Endothelial cell of umbilical vein (primary cell): ENCODE results near the gene ATAD3A. TPM values are rescaled to one million over a fixed set of nuclear protein-coding genes. Genes with fewer than 3 reads are reported as not detected.

Experiments
- BruUV-seq: library from RNA; stranded (reverse); fragments of 400-500 nt; replicated peaks from 2 replicates; lab custom pipeline; 2021; lab: Mats Ljungman, UMichigan
- CTCF ChIA-PET: fragments of 300-600, 350-600 bp; sonication (Branson Sonifier 250); formaldehyde crosslinking; loops from one replicate; lab custom pipeline; 2021; ENCODE audit warnings: antibody characterized with exemption, inconsistent platforms; lab: Charles Lee
- POLR2A ChIA-PET: fragments of 300-600, 350-600 bp; sonication (Branson Sonifier 250); formaldehyde crosslinking; loops from one replicate; lab custom pipeline; 2021; ENCODE audit warnings: antibody characterized with exemption, inconsistent platforms; lab: Charles Lee
- DNase-seq: peaks from one replicate; pipeline ENCODE4 v3.0.0-alpha.2; 2011; ENCODE audit warnings: low read depth, low spot score
- FAIRE-seq: peaks from 2 replicates; lab custom pipeline; 2011; peaks lifted over from hg19 to GRCh38; lab: Jason Lieb, UNC
- H2AFZ ChIP-seq: 2 replicates; pipeline ENCODE4 v1.6.0; 2012; ENCODE audit warnings: low read depth, low read length, control low read depth, inconsistent platforms
- H3K27ac ChIP-seq: 2 replicates; pipeline ENCODE4 v1.5.1; 2011; ENCODE audit warnings: low read depth, mild to moderate bottlenecking, control low read depth, low read length, moderate library complexity; ENCODE audit not compliant: insufficient read depth
- H3K27me3 ChIP-seq, 2 experiments: 2 replicates each; pipeline versions ENCODE4 v1.6.0 to v1.6.1; 2011; ENCODE audit warnings: low read length in 2 of 2, mixed read lengths in 1 of 2; ENCODE audit not compliant: control insufficient read depth in 2 of 2, insufficient read depth in 2 of 2
- H3K36me3 ChIP-seq, 2 experiments: 2 replicates in 1 of 2; 3 replicates in 1 of 2; pipeline ENCODE4 v1.5.1; 2011; ENCODE audit warnings: low read length in 2 of 2, mild to moderate bottlenecking in 1 of 2, moderate library complexity in 1 of 2; ENCODE audit not compliant: control insufficient read depth in 2 of 2, insufficient read depth in 2 of 2; ENCODE audit errors: extremely low read depth in 1 of 2
- H3K4me1 ChIP-seq: 3 replicates; pipeline ENCODE4 v1.5.1; 2011; ENCODE audit warnings: mild to moderate bottlenecking, low read length; ENCODE audit not compliant: control insufficient read depth, insufficient read depth; ENCODE audit errors: extremely low read depth
- H3K4me2 ChIP-seq: 2 replicates; pipeline ENCODE4 v1.6.1; 2011; ENCODE audit warnings: low read length, control low read depth, mixed read lengths; ENCODE audit not compliant: insufficient read depth
- H3K4me3 ChIP-seq, 3 experiments: fragments of 200-600 bp in 1 of 3; sonication (generic), shearing (Covaris generic) in 1 of 3; replicated peaks in 1 of 3; 2 replicates each; pipeline ENCODE4 v1.5.1; 2011 to 2016; ENCODE audit warnings: control low read depth in 3 of 3, low read length in 3 of 3, mild to moderate bottlenecking in 2 of 3, inconsistent platforms in 1 of 3, low read depth in 1 of 3, moderate library complexity in 1 of 3; ENCODE audit not compliant: insufficient read depth in 1 of 3
- H3K79me2 ChIP-seq: 2 replicates; pipeline ENCODE4 v1.6.0; 2012; ENCODE audit warnings: low read length, inconsistent platforms; ENCODE audit not compliant: control insufficient read depth, insufficient read depth
- H3K9ac ChIP-seq: replicated peaks from 2 replicates; pipeline ENCODE3; 2011; ENCODE audit warnings: low read length, control low read depth; ENCODE audit not compliant: insufficient read depth; ENCODE audit errors: extremely low read depth
- H3K9me1 ChIP-seq: replicated peaks from 3 replicates; pipeline ENCODE4 v1.6.0; 2011; ENCODE audit warnings: mild to moderate bottlenecking, low read length; ENCODE audit not compliant: control insufficient read depth, insufficient read depth; ENCODE audit errors: extremely low read depth
- H3K9me3 ChIP-seq: replicated peaks from 2 replicates; pipeline ENCODE4 v1.5.1; 2012; ENCODE audit warnings: low read length, inconsistent platforms; ENCODE audit not compliant: control insufficient read depth, insufficient read depth
- H4K20me1 ChIP-seq: replicated peaks from 2 replicates; pipeline ENCODE3; 2011; ENCODE audit warnings: mild to moderate bottlenecking, low read length; ENCODE audit not compliant: control insufficient read depth, insufficient read depth; ENCODE audit errors: extremely low read depth
- CTCF ChIP-seq, 2 donors: IDR thresholded peaks; 1 replicate in 1 of 2; 2 replicates in 1 of 2; pipeline ENCODE4 v1.5.1; 2011; ENCODE audit warnings: low read length in 2 of 2, mild to moderate bottlenecking in 2 of 2, moderate library complexity in 2 of 2, control low read depth in 1 of 2, inconsistent platforms in 1 of 2, low read depth in 1 of 2; ENCODE audit not compliant: insufficient read depth in 1 of 2; ENCODE audit errors: extremely low read depth in 1 of 2
- EZH2 ChIP-seq: IDR thresholded peaks from 2 replicates; pipeline ENCODE4 v1.6.1; 2012; ENCODE audit warnings: borderline replicate concordance, low read depth, mild to moderate bottlenecking, moderate library complexity, low read length, inconsistent platforms; ENCODE audit not compliant: severe bottlenecking
- FOS ChIP-seq: IDR thresholded peaks from 2 replicates; pipeline ENCODE4 v1.6.1; 2011; ENCODE audit warnings: mild to moderate bottlenecking, low read length, moderate library complexity, borderline replicate concordance; ENCODE audit not compliant: insufficient read depth
- GATA2 ChIP-seq: IDR thresholded peaks from 2 replicates; pipeline ENCODE4 v1.7.0; 2011; ENCODE audit warnings: low read depth, mild to moderate bottlenecking, moderate library complexity, mixed read lengths, low read length; ENCODE audit not compliant: insufficient read length, insufficient read depth
- JUN ChIP-seq: IDR thresholded peaks from 2 replicates; pipeline ENCODE4 v1.6.1; 2011; ENCODE audit warnings: borderline replicate concordance, low read depth; ENCODE audit not compliant: insufficient read length, insufficient read depth
- MAX ChIP-seq: IDR thresholded peaks from 2 replicates; pipeline ENCODE4 v1.6.1; 2011; ENCODE audit not compliant: insufficient read depth, insufficient read length
- MYC ChIP-seq: IDR thresholded peaks from one replicate; pipeline ENCODE4 v1.6.1; 2011; ENCODE audit warnings: mild to moderate bottlenecking, low read depth, low read length
- POLR2A ChIP-seq: IDR thresholded peaks from 2 replicates; pipeline ENCODE4 v1.6.1; 2012; ENCODE audit warnings: low read depth, mild to moderate bottlenecking, control low read depth, low read length
- POLR2AphosphoS5 ChIP-seq: IDR thresholded peaks from 2 replicates; pipeline ENCODE4 v1.6.1; 2012; ENCODE audit warnings: low read depth, mild to moderate bottlenecking, control low read depth, low read length, moderate library complexity; ENCODE audit not compliant: insufficient read depth
- dilution Hi-C: fragments of 300-500 bp; cut with MboI; formaldehyde crosslinking; loops from one replicate; pipeline ENCODE4 v1.15.0; 2019; ENCODE audit warnings: low sequenced_read_pairs; ENCODE audit not compliant: extremely low pct_ligation_motif_present
- intact Hi-C: fragments of 100-400 bp; cut with micrococcal nuclease; formaldehyde crosslinking; loops from one replicate; pipeline ENCODE4 v1.10.0; 2022
- polyA plus RNA-seq, 4 experiments: library from polyadenylated mRNA; depleted of rRNA in 3 of 4; stranded (reverse) in 3 of 4; unstranded in 1 of 4; fragments of >200 nt; gene quantifications; 2 replicates each; pipeline versions ENCODE4 v1.2.1 to v1.2.3, GENCODE V29; 2011 to 2012; ENCODE audit warnings: missing spikeins in 1 of 4
- total RNA-seq: library from RNA; stranded (reverse); gene quantifications from 2 replicates; pipeline ENCODE4 v1.2.3, GENCODE V29; 2021

The ATAD3A gene
- total and polyA plus RNA-seq, 2 donors (not counting 3 experiments of a cell fraction or from before 2014, with no cell fraction given): 24.9 to 55.2 TPM

GRCh38 chr1:1548591-1548990 is 36.6 kb downstream of the ATAD3A start:
- DNase-seq (no peak), FAIRE-seq (no peak)
- H3K9me3 ChIP-seq: no peaks in the 10 kb centered on the region
- no peak overlapping the region for H3K27ac ChIP-seq
- no peak overlapping the region for H3K4me2 ChIP-seq
- no TSS peak for BruUV-seq
- H3K79me2 ChIP-seq: peaks cover 6% of the 10 kb centered on the region
- no peak overlapping the region for H2AFZ ChIP-seq
- no peak for TF ChIP-seq POLR2AphosphoS5
- TF ChIP-seq POLR2A: no peak
- no peak for TF ChIP-seq MAX
- TF ChIP-seq EZH2: no peak
- TF ChIP-seq GATA2: no peak
- no peak for TF ChIP-seq FOS
- no peak for TF ChIP-seq CTCF (IDR thresholded peaks at IDR 0.05; ENCODE audit: extremely low read depth in 1 of 2, insufficient read depth in 1 of 2, low read depth in 1 of 2, low read length in 2 of 2)
- no peak for TF ChIP-seq MYC
- TF ChIP-seq JUN: no peak
- no peaks in the 10 kb centered on the region for H4K20me1 ChIP-seq
- ChIA-PET POLR2A (no interaction called here), CTCF (interaction anchor here (1.0 kb wide), 1 partner anchor 54 kb away, joined by 3 read pairs; no protein-coding TSS in a partner anchor)
- intact Hi-C loops (no loop called here), dilution Hi-C loops (no loop called here)
- no peaks in the 10 kb centered on the region for H3K4me1 ChIP-seq
- H3K9ac ChIP-seq: no peak overlapping the region
- no peak overlapping the region for H3K4me3 ChIP-seq
- no peaks in the 10 kb centered on the region for H3K36me3 ChIP-seq
- no peaks in the 10 kb centered on the region for H3K27me3 ChIP-seq
- no peaks in the 10 kb centered on the region for H3K9me1 ChIP-seq
